Esophagus muscularis mucosa (tissue), 4 donors: Measurements from ENCODE around the gene DEPDC1B.

Source experiments
- EP300 ChIP-seq: sonication (generic); formaldehyde crosslinking; IDR thresholded peaks from one replicate; pipeline ENCODE4 v1.6.1; 2017; ENCODE audit warnings: antibody characterized with exemption
- POLR2A ChIP-seq: fragments of 450-650 bp; IDR thresholded peaks from one replicate; pipeline ENCODE4 v1.6.1; 2017; ENCODE audit warnings: antibody characterized with exemption, moderate library complexity, mild to moderate bottlenecking, low read depth
- POLR2AphosphoS5 ChIP-seq, 2 donors: sonication (generic); formaldehyde crosslinking; IDR thresholded peaks; one replicate each; pipeline ENCODE4 v1.6.1; 2017; ENCODE audit warnings: antibody characterized with exemption in 2 of 2
- TF ChIP-seq, protein P1 (sequence below), 3 experiments: fragments of 200-600 bp in 2 of 3; fragments of 450-650 bp in 1 of 3; sonication (generic) in 2 of 3; IDR thresholded peaks; one replicate each; pipeline ENCODE4 v1.5.1; 2017 to 2019; ENCODE audit warnings: antibody characterized with exemption in 3 of 3, mild to moderate bottlenecking in 2 of 3, moderate library complexity in 1 of 3

GRCh38 chr5:60712950-60713349, 13.0 kb upstream of the DEPDC1B start:
- TF ChIP-seq, protein P1, sequence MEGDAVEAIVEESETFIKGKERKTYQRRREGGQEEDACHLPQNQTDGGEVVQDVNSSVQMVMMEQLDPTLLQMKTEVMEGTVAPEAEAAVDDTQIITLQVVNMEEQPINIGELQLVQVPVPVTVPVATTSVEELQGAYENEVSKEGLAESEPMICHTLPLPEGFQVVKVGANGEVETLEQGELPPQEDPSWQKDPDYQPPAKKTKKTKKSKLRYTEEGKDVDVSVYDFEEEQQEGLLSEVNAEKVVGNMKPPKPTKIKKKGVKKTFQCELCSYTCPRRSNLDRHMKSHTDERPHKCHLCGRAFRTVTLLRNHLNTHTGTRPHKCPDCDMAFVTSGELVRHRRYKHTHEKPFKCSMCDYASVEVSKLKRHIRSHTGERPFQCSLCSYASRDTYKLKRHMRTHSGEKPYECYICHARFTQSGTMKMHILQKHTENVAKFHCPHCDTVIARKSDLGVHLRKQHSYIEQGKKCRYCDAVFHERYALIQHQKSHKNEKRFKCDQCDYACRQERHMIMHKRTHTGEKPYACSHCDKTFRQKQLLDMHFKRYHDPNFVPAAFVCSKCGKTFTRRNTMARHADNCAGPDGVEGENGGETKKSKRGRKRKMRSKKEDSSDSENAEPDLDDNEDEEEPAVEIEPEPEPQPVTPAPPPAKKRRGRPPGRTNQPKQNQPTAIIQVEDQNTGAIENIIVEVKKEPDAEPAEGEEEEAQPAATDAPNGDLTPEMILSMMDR (IDR thresholded peaks at IDR 0.05): no peak
- no peak for TF ChIP-seq POLR2AphosphoS5 (IDR thresholded peaks at IDR 0.05)
- no peak for TF ChIP-seq POLR2A
- no peak for TF ChIP-seq EP300
